ENCODE data around the gene IFIT1. TPM values are rescaled to one million over a fixed set of nuclear protein-coding genes. Genes with fewer than 3 reads are reported as not detected.

Gene IFIT1
- total RNA-seq, 3 donors from 2014 or later (not counting 1 experiment from before 2014, with no cell fraction given) = 1.0 to 4.9 (median 2.7) TPM

- no peaks in the 10 kb centered on the region for H3K4me1 ChIP-seq (ENCODE audit: control insufficient read depth, insufficient read depth, low read length)
- ATAC-seq (no peak), DNase-seq (no peak)
- Mint-ChIP-seq H3K9me3 (no peaks in the 10 kb centered on the region), H3K4me1 (peaks cover 0 to 5% of the 10 kb centered on the region in 2 donors), H3K4me3 (no peak overlapping the region), H3K36me3 (no peaks in the 10 kb centered on the region), H3K27me3 (ENCODE audit: low read depth in 2 of 2) (peaks cover 16 to 54% of the 10 kb centered on the region in 2 donors), H3K27ac (no peak overlapping the region)
- H3K9me3 ChIP-seq (ENCODE audit: control insufficient read depth, insufficient read depth, low read length) = no peaks in the 10 kb centered on the region
- H3K36me3 ChIP-seq (ENCODE audit: control insufficient read depth, insufficient read depth, low read length) = no peaks in the 10 kb centered on the region
- H3K4me3 ChIP-seq (ENCODE audit: low read length) = no peak overlapping the region
- intact Hi-C loops (cut with micrococcal nuclease) = no loop called here
- 89% methylated on average over 1 of the region's 4 CpGs for WGBS (ENCODE audit: insufficient coverage)
- no peak overlapping the region for H3K27ac ChIP-seq (ENCODE audit: low read length)
- no peak for TF ChIP-seq CTCF (IDR thresholded peaks at IDR 0.05)
- peaks cover 3% of the 10 kb centered on the region for H3K27me3 ChIP-seq (ENCODE audit: control insufficient read depth, insufficient read depth, low read length)
Measured at GRCh38 chr10:89345367-89346000, 46.9 kb upstream of the IFIT1 start.

GRCh38 chr10:89346405-89347254 is 45.8 kb upstream of the IFIT1 start:
- H3K4me3 ChIP-seq (ENCODE audit: low read length) = no peak overlapping the region
- no peaks in the 10 kb centered on the region for H3K9me3 ChIP-seq (ENCODE audit: control insufficient read depth, insufficient read depth, low read length)
- WGBS (ENCODE audit: insufficient coverage) = 86% methylated on average over 4 of the region's 4 CpGs
- H3K27ac ChIP-seq (ENCODE audit: low read length) = no peak overlapping the region
- peaks cover 3% of the 10 kb centered on the region for H3K27me3 ChIP-seq (ENCODE audit: control insufficient read depth, insufficient read depth, low read length)
- Mint-ChIP-seq H3K36me3 (no peaks in the 10 kb centered on the region), H3K4me1 (peaks cover 0 to 5% of the 10 kb centered on the region in 2 donors), H3K27me3 (ENCODE audit: low read depth in 2 of 2) (peaks cover 18 to 62% of the 10 kb centered on the region in 2 donors), H3K9me3 (no peaks in the 10 kb centered on the region), H3K27ac (no peak overlapping the region), H3K4me3 (no peak overlapping the region)
- TF ChIP-seq CTCF (IDR thresholded peaks at IDR 0.05) = no peak
- ATAC-seq (no peak), DNase-seq (no peak)
- H3K36me3 ChIP-seq (ENCODE audit: control insufficient read depth, insufficient read depth, low read length) = no peaks in the 10 kb centered on the region
- no peaks in the 10 kb centered on the region for H3K4me1 ChIP-seq (ENCODE audit: control insufficient read depth, insufficient read depth, low read length)
- intact Hi-C loops (cut with micrococcal nuclease) = no loop called here

- Histone ChIP-seq H3K27ac (ENCODE audit: low read length) (no peak overlapping the region), H3K36me3 (ENCODE audit: control insufficient read depth, insufficient read depth, low read length) (no peaks in the 10 kb centered on the region), H3K4me1 (ENCODE audit: control insufficient read depth, insufficient read depth, low read length) (no peaks in the 10 kb centered on the region), H3K9me3 (ENCODE audit: control insufficient read depth, insufficient read depth, low read length) (no peaks in the 10 kb centered on the region), H3K27me3 (ENCODE audit: control insufficient read depth, insufficient read depth, low read length) (peaks cover 3% of the 10 kb centered on the region), H3K4me3 (ENCODE audit: low read length) (no peak overlapping the region)
- peaks cover 24 to 69% of the 10 kb centered on the region in 2 donors for H3K27me3 Mint-ChIP-seq (ENCODE audit: low read depth in 2 of 2)
- ATAC-seq = no peak
- H3K27ac Mint-ChIP-seq = no peak overlapping the region
- TF ChIP-seq CTCF (IDR thresholded peaks at IDR 0.05) = no peak
- 82% methylated on average over 7 of the region's 7 CpGs for WGBS (ENCODE audit: insufficient coverage)
- H3K36me3 Mint-ChIP-seq = no peaks in the 10 kb centered on the region
- no peaks in the 10 kb centered on the region for H3K9me3 Mint-ChIP-seq
- no peak for DNase-seq
- H3K4me3 Mint-ChIP-seq = no peak overlapping the region
- intact Hi-C loops (cut with micrococcal nuclease) = no loop called here
- H3K4me1 Mint-ChIP-seq = no peaks in the 10 kb centered on the region
Measured at GRCh38 chr10:89347701-89348457, 44.5 kb upstream of the IFIT1 start.

All from natural killer cell (primary cell).